Stomach smooth muscle (tissue), 2 donors: Measurements from ENCODE around the gene OPRD1.

ENCODE experiments used
- H3K27ac ChIP-seq: one replicate; pipeline ENCODE4 v1.7.0; 2013; ENCODE audit warnings: mild to moderate bottlenecking, low read length, inconsistent platforms
- H3K27me3 ChIP-seq, 2 donors: one replicate each; pipeline ENCODE4 v1.7.0; 2013; ENCODE audit warnings: low read length in 2 of 2; ENCODE audit not compliant: insufficient read depth in 2 of 2, control insufficient read depth in 1 of 2
- H3K36me3 ChIP-seq, 2 donors: one replicate each; pipeline ENCODE4 v1.7.0; 2013; ENCODE audit warnings: low read length in 2 of 2; ENCODE audit not compliant: control insufficient read depth in 2 of 2, insufficient read depth in 2 of 2
- H3K4me1 ChIP-seq: one replicate; pipeline ENCODE4 v1.7.0; 2013; ENCODE audit warnings: low read length; ENCODE audit not compliant: control insufficient read depth, insufficient read depth
- H3K4me3 ChIP-seq, 2 donors: one replicate each; pipeline ENCODE4 v1.7.0; 2013; ENCODE audit warnings: low read length in 2 of 2
- H3K9ac ChIP-seq, 2 donors: one replicate each; pipeline ENCODE4 v1.7.0; 2013; ENCODE audit warnings: low read length in 2 of 2, mild to moderate bottlenecking in 1 of 2
- H3K9me3 ChIP-seq, 2 donors: one replicate each; pipeline ENCODE4 v1.7.0; 2013; ENCODE audit warnings: low read length in 2 of 2; ENCODE audit not compliant: control insufficient read depth in 2 of 2
- donor health status: healthy.
- donor health status: Pancreatic carcinoma.

The OPRD1 gene

DNA sequence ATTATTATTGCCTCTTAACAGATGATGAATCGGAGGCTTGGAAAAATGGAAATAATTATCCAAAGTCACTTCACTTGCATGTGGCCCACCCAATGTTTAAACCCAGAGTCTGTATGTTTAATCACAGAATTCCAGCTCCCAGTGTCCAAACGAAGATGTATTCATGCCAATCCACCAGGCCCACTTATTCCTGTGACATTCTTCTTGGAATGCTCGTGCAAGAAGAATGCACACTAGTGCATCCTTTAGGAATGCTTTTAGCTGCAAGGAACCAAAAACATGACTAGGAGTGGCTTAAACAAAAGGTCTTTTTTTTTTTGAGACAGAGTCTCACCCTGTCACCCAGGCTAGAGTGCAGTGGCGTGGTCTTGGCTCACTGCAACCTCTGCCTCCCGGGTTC lies 8.9 kb upstream of the OPRD1 start:
- no peak overlapping the region for H3K4me3 ChIP-seq
- no peak overlapping the region for H3K27ac ChIP-seq
- no peaks in the 10 kb centered on the region for H3K4me1 ChIP-seq
- H3K9me3 ChIP-seq: no peaks in the 10 kb centered on the region
- peaks cover 0 to 11% of the 10 kb centered on the region in 2 donors for H3K27me3 ChIP-seq
- H3K9ac ChIP-seq: no peak overlapping the region
- H3K36me3 ChIP-seq: no peaks in the 10 kb centered on the region

DNA sequence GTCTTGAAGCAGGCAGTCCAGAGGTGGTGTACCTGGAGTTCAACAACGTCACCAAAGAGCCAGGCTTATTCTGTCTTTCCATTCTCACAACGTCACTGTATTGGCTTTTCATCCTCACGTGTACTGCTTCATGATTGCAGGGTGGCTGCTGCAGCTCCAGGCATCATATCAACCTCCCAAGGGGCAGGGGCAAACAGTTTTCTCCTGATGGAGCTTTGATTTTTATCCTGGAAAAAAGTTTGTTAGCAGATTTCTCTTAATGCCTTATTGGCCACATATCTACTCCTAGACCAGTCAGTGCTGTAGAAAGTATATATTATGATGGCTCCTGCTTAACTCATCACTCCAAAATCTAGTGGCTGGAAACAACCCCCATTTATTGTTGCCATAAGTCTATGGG lies 8.3 kb upstream of the OPRD1 start:
- H3K4me3 ChIP-seq: no peak overlapping the region
- H3K9ac ChIP-seq: no peak overlapping the region
- no peak overlapping the region for H3K27ac ChIP-seq
- H3K27me3 ChIP-seq: peaks cover 0 to 11% of the 10 kb centered on the region in 2 donors
- no peaks in the 10 kb centered on the region for H3K4me1 ChIP-seq
- H3K9me3 ChIP-seq: no peaks in the 10 kb centered on the region
- H3K36me3 ChIP-seq: no peaks in the 10 kb centered on the region

DNA sequence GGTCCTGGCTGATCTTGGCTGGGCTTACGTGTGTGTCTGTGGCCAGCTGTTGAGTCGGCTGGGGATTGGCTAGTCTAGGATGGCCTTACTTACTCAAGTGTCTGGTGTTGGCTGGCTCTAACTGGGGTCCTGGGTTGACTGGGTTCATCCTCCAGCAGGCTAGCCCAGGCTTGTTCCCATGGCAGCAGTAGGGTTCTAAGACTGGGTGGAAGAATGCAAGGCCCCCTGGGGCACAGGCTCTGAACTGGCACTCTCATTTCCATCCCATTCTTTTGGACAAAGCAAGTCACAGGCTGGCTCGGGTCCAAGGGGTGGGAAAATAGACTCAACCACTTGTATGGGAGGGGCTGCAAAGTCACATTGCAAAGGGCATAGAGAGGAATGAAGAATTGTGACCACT lies 7.9 kb upstream of the OPRD1 start:
- Histone ChIP-seq H3K4me3 (no peak overlapping the region), H3K36me3 (no peaks in the 10 kb centered on the region), H3K4me1 (no peaks in the 10 kb centered on the region), H3K27me3 (peaks cover 0 to 11% of the 10 kb centered on the region in 2 donors), H3K9me3 (no peaks in the 10 kb centered on the region), H3K27ac (no peak overlapping the region), H3K9ac (no peak overlapping the region)

DNA sequence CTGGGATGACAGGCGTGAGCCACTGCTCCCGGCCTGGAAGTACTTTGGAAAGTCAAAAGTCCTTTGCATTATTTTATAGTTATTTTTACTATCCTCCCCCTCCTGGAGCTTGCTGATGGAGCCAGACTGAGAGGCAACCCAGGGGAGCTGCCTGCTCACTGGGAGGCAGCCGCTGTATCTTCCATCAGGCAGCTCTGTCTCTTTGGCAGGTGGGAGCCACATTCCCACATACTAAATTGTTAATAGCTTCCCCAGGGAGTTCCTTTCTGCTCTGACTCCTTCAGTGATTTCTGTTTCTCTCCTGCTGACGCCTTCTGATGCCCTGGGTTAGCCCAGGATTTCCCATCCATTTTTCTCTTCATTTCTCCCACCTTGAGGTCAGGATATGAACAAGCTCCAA lies 4.9 kb upstream of the OPRD1 start:
- no peak overlapping the region for H3K9ac ChIP-seq
- no peak overlapping the region for H3K27ac ChIP-seq
- no peaks in the 10 kb centered on the region for H3K9me3 ChIP-seq
- no peaks in the 10 kb centered on the region for H3K4me1 ChIP-seq
- H3K4me3 ChIP-seq: no peak overlapping the region
- H3K27me3 ChIP-seq: peaks cover 11 to 16% of the 10 kb centered on the region in 2 donors
- H3K36me3 ChIP-seq: no peaks in the 10 kb centered on the region

DNA sequence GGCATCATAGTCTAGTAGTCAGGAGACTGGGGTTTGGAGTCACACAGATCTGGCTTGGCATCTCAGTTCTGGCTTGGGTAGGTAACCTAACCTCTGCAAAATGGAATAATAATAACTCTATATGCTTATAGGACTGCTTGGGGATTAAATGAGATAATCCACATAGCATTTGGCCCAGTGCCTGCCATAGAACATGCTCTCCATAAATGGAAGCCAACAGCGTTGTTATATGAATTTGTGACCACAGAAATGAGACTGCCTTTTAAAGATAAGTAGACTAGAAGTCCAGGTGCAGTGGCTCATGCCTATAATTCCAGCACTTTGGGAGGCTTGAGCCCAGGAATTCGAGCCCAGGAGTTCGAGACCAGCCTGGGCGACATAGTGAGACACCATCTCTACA lies 4.0 kb upstream of the OPRD1 start:
- Histone ChIP-seq H3K36me3 (no peaks in the 10 kb centered on the region), H3K4me3 (no peak overlapping the region), H3K9me3 (no peaks in the 10 kb centered on the region), H3K27ac (no peak overlapping the region), H3K4me1 (peaks cover 2% of the 10 kb centered on the region), H3K9ac (no peak overlapping the region), H3K27me3 (peaks cover 12 to 22% of the 10 kb centered on the region in 2 donors)

DNA sequence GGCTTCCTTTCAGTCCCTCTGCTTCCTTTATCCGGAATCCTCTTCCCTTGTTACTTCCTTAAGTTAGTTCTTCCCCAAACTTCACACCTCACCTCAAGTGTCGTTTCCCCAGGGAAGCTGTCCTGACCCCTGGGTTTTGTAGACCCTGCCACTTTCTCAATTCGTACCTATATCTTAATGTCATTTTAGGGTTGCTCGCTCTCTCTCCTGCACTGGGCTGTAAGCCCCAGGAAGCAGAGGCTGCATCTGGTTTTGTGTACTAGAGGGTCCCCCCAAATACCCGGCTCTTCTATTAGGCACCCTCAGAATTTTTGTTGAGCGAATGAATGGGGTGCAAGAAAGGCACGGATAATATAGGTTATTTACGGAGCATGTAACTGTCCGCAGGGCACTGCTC lies 603 bp upstream of the OPRD1 start:
- H3K27ac ChIP-seq: no peak overlapping the region
- no peak overlapping the region for H3K9ac ChIP-seq
- peaks cover 32 to 34% of the 10 kb centered on the region in 2 donors for H3K27me3 ChIP-seq
- H3K4me1 ChIP-seq: peaks cover 2% of the 10 kb centered on the region
- H3K4me3 ChIP-seq: no peak overlapping the region
- H3K36me3 ChIP-seq: no peaks in the 10 kb centered on the region
- H3K9me3 ChIP-seq: no peaks in the 10 kb centered on the region

DNA sequence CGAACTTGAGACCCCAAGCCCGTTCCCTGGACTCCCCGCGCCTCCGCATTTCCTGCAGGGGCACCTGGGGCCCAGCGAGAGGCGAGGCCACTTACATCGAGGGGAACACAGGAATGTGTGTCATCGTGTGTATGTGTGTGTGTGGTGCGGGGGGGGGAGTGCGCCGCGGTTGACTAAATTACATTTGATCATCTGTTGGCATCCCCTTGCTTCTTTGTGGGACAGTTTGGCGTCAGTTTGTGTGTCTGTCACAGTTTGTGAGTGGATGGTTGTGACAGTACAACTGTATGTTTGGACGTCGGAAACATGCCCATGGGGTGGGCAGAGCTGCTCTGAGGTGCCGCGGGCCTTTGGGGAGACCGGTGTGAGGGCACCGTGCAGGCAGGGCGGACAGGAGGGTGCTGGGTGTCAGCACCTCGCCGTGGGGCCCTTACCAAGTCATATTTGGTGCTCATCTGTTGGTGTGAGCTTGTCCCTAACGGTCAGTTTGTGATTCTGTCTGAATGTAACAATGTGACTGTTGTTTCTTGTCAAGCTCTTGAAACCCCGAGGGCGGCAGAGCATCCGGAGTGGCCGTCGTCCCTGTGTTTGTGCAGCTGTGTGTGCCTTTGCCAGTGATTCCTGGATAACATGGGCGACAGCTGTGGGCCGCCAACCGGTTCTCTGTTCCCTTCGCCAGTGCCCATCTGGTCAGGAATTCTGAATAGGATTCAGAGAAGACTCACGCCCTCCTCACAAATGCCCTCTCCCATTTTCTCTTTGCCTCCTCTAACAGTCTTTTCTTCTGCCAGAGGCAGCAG lies 899 bp downstream of the OPRD1 start:
- Histone ChIP-seq H3K4me3 (no peak overlapping the region), H3K4me1 (peaks cover 2% of the 10 kb centered on the region), H3K9me3 (no peaks in the 10 kb centered on the region), H3K27me3 (peaks cover 36 to 42% of the 10 kb centered on the region in 2 donors), H3K27ac (no peak overlapping the region), H3K9ac (no peak overlapping the region), H3K36me3 (no peaks in the 10 kb centered on the region)

DNA sequence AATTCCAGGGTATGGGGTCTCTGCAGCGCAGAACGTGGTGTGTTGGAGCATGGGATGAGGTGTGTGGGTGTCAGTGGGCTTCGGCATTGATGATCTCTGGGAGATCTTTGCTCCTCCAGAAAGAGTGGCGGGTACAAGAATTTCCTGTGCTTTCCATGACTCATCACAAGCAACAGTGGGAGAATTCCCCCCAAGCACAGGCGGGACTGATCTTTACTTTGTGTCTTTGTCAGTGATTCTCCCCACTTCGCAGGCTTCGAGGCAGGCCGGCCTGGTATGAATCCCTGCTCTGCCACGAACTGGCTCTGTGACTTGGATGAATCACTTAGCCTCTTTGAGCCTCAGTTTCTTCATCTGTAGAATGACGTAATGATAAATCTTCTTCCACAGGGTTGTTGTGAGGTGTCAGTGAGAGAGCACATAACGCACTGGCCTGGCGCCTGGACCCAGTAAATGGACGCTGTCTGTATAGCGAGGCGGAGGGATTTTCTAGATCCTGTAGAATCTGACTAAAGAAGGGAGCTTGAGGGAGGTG lies 2.0 kb downstream of the OPRD1 start:
- Histone ChIP-seq H3K4me3 (no peak overlapping the region), H3K4me1 (peaks cover 2% of the 10 kb centered on the region), H3K9ac (no peak overlapping the region), H3K9me3 (no peaks in the 10 kb centered on the region), H3K27me3 (peaks cover 43 to 45% of the 10 kb centered on the region in 2 donors), H3K36me3 (no peaks in the 10 kb centered on the region), H3K27ac (no peak overlapping the region)

DNA sequence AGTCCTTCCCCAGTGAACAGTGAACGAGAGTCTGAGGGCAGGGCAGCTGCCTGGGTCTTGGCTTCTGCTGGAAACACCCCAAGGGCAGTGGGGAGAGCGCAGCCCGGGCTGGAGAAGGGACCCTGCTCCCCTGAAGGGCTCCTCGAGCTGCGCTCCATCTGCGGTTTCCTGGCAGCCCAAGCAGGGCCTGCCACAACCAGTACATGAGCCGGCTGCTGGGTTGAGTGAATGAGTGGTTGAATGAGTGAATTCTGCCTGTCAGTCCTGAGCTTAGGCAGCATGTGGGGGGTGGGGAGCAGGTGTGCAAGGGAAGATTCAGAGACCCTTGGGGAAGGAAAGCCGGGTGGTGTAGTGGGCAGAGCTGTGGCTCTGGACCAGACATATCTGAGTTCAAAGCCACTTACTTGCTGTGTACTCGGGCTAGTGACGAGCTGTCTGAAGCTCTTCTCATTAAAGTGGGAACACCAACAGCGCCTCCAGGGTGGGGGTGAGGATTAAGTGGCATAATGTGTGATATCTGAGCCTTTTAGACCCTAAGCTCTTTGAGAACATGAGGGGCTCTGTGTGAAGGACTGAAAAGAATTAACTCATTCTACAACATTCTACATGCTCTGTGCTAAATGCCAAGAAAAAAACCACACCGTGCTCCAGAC lies 3.7 kb downstream of the OPRD1 start:
- H3K27me3 ChIP-seq: peaks cover 40 to 47% of the 10 kb centered on the region in 2 donors

DNA sequence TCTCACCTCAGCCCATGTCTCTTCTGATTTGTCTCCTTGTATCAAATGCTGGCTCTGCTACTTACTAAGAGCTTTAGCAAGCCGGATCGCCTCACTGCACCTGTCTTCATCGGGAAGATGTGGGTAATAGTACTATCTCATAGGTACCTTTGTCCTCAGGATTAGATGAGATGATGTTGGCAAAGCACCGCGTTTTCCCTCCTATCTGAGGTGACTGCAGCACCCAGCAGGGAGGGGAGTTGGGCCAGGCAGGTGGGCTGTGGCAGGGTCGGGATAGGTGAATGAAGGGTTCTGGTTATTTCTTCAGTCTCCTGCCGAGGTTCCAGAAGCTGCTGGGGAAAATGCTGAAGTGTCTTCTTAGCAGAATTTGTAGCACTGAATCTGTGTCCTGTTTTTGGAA lies 5.2 kb downstream of the OPRD1 start:
- Histone ChIP-seq H3K4me1 (peaks cover 2% of the 10 kb centered on the region), H3K4me3 (no peak overlapping the region), H3K27ac (no peak overlapping the region), H3K9me3 (no peaks in the 10 kb centered on the region), H3K36me3 (no peaks in the 10 kb centered on the region), H3K27me3 (peaks cover 29 to 40% of the 10 kb centered on the region in 2 donors), H3K9ac (no peak overlapping the region)

More for the DNA sequence above, 3.7 kb downstream of the OPRD1 start:
- Histone ChIP-seq H3K4me1 (peaks cover 2% of the 10 kb centered on the region), H3K9ac (no peak overlapping the region), H3K27ac (no peak overlapping the region), H3K36me3 (no peaks in the 10 kb centered on the region), H3K4me3 (no peak overlapping the region), H3K9me3 (no peaks in the 10 kb centered on the region)

DNA sequence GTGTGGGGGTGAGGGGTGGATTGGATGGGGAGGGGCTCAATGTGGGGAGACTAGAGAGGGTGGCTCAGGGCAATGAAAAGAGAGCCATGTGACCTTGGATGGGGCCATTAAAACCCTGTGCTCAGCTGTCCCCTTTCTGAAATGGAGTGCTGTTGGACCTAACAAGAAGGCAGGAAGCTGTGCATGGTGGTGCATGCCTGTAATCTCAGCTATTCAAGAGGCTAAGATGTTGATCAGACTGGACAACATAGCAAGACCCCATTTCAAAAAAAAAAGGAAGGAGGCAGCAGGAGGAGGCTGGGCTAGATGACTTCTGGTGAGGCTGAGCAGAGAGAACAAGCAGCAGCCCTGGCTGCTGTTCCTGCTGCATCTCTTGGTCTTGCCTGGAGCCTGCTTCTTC lies 7.0 kb downstream of the OPRD1 start:
- Histone ChIP-seq H3K9me3 (no peaks in the 10 kb centered on the region), H3K27me3 (peaks cover 13 to 31% of the 10 kb centered on the region in 2 donors), H3K36me3 (no peaks in the 10 kb centered on the region), H3K4me3 (no peak overlapping the region), H3K27ac (no peak overlapping the region), H3K4me1 (no peaks in the 10 kb centered on the region), H3K9ac (no peak overlapping the region)
